ENCODE data around the gene NINJ2. TPM values are rescaled to one million over a fixed set of nuclear protein-coding genes. Genes with fewer than 3 reads are reported as not detected.

Gene NINJ2
- total and polyA plus RNA-seq, 10 of the 15 experiments (the other 5 are each of a cell fraction or from before 2014, with no cell fraction given), result 8.9 to 51.6 (median 21.3) TPM

DNA sequence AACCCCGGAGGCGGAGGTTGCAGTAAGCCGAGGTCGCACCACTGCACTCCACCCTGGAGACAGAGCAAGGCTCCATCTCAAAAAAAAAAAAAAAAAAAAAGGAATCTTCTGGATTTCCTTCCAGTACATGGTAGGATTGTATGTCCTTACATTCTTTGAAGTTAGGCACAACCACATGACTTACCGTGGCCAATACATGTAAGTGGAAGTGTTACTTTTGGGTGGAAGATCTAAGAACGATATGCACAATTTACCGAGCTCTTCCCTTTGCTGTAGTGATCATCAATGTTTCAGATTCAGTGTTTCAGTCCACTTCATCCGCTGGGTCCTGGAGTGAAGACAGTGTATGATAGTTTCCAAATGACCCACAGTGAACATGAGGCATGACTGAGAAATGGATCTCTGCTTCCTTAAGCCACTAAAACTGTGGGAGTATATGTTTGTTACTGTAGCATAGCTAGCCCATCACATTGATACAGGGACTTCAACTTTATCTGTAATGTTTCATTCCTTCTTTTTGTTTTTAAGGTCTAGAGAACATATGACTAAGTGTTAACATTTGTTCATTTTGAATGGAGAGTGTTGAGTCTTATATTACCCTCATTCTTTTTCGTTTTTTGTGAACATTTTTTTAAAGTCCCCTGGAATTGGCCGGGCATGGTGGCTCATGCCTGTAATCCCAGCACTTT is 18.5 kb upstream of the NINJ2 start:
- Histone ChIP-seq H3K9ac (ENCODE audit: control insufficient read depth, insufficient read depth, low read length) (no peak overlapping the region; the same call in 1 of the 2 replicates), H3K9me3 (replicated peaks; ENCODE audit: control insufficient read depth, insufficient read depth, low read length) (no peaks in the 10 kb centered on the region), H3K4me2 (ENCODE audit: control insufficient read depth, insufficient read depth) (peak overlapping the region; percentile 44), H3K27ac (ENCODE audit: control insufficient read depth, insufficient read depth) (peak overlapping the region; percentile 78), H3K4me3 (peak overlapping the region; percentile 29; the same call in 1 of the 2 replicates), H2AFZ (ENCODE audit: control insufficient read depth, low read depth, low read length) (peak overlapping the region; percentile 64), H4K20me1 (ENCODE audit: control insufficient read depth, insufficient read depth) (no peaks in the 10 kb centered on the region), H3K79me2 (ENCODE audit: control insufficient read depth, insufficient read depth, low read length) (no peaks in the 10 kb centered on the region; the same call in 1 of the 2 replicates), H3K27me3 (replicated peaks in 1 of 2; ENCODE audit: control insufficient read depth in 2 of 2, insufficient read depth in 2 of 2, low read length in 1 of 2) (no peaks in the 10 kb centered on the region), H3K4me1 (ENCODE audit: control insufficient read depth, insufficient read depth, low read length) (peaks cover 56% of the 10 kb centered on the region), H3K36me3 (ENCODE audit: control insufficient read depth in 2 of 2, insufficient read depth in 2 of 2, low read length in 1 of 2) (no peaks in the 10 kb centered on the region)
- FAIRE-seq, result no peak
- in situ Hi-C loops (cut with MboI), result no loop called here
- 39% methylated on average over 10 of the region's 10 CpGs for WGBS (ENCODE audit: insufficient coverage, insufficient replicate concordance, low lambda C conversion rate, missing lambda C conversion rate)
- ChIA-PET SMC1A (ENCODE audit: uncharacterized antibody, unreplicated experiment) (interaction anchor here (0.6 to 6.9 kb wide), 11 partner anchors 6 to 79 kb away, joined by 3 to 76 read pairs (median 5); partner anchors contain the start of gene WNK1), RAD21 (ENCODE audit: unreplicated experiment) (interaction anchor here (0.8 to 5.2 kb wide), 12 partner anchors 8 to 73 kb away, joined by 3 to 75 read pairs (median 4); partner anchors contain the start of gene WNK1), CTCF (interaction anchor here (0.6 to 6.1 kb wide), 4 partner anchors 45 to 259 kb away, joined by 3 to 38 read pairs (median 3); partner anchors contain the start of gene WNK1), POLR2A (interaction anchor here (0.6 to 1.4 kb wide), 8 partner anchors 9 to 70 kb away, joined by 3 to 7 read pairs (median 4); partner anchors contain the start of genes NINJ2 and WNK1)
- BruUV-seq (replicated peaks), result no TSS peak
- intact Hi-C loops (cut with micrococcal nuclease; ENCODE audit: unreplicated experiment), result no loop called here
- DNase-seq (ENCODE audit: low read depth, low spot score), result no peak
- peak; percentile 4 for ATAC-seq
- no peak for TF ChIP-seq SMAD1 (IDR thresholded peaks at IDR 0.05; ENCODE audit: low read depth, partially characterized antibody)
- TF ChIP-seq, protein P1, sequence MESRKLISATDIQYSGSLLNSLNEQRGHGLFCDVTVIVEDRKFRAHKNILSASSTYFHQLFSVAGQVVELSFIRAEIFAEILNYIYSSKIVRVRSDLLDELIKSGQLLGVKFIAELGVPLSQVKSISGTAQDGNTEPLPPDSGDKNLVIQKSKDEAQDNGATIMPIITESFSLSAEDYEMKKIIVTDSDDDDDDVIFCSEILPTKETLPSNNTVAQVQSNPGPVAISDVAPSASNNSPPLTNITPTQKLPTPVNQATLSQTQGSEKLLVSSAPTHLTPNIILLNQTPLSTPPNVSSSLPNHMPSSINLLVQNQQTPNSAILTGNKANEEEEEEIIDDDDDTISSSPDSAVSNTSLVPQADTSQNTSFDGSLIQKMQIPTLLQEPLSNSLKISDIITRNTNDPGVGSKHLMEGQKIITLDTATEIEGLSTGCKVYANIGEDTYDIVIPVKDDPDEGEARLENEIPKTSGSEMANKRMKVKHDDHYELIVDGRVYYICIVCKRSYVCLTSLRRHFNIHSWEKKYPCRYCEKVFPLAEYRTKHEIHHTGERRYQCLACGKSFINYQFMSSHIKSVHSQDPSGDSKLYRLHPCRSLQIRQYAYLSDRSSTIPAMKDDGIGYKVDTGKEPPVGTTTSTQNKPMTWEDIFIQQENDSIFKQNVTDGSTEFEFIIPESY (IDR thresholded peaks at IDR 0.05), result no peak
- no peak for TF ChIP-seq PML (IDR thresholded peaks at IDR 0.05; ENCODE audit: low read length)
- TF ChIP-seq CHD4 (IDR thresholded peaks at IDR 0.05), result no peak
- TF ChIP-seq TBL1XR1 (IDR thresholded peaks at IDR 0.05; ENCODE audit: low read depth, low read length), result no peak
- TF ChIP-seq YY1 (IDR thresholded peaks at IDR 0.05; ENCODE audit: low read depth, low read length), result no peak
- TF ChIP-seq, protein P2, sequence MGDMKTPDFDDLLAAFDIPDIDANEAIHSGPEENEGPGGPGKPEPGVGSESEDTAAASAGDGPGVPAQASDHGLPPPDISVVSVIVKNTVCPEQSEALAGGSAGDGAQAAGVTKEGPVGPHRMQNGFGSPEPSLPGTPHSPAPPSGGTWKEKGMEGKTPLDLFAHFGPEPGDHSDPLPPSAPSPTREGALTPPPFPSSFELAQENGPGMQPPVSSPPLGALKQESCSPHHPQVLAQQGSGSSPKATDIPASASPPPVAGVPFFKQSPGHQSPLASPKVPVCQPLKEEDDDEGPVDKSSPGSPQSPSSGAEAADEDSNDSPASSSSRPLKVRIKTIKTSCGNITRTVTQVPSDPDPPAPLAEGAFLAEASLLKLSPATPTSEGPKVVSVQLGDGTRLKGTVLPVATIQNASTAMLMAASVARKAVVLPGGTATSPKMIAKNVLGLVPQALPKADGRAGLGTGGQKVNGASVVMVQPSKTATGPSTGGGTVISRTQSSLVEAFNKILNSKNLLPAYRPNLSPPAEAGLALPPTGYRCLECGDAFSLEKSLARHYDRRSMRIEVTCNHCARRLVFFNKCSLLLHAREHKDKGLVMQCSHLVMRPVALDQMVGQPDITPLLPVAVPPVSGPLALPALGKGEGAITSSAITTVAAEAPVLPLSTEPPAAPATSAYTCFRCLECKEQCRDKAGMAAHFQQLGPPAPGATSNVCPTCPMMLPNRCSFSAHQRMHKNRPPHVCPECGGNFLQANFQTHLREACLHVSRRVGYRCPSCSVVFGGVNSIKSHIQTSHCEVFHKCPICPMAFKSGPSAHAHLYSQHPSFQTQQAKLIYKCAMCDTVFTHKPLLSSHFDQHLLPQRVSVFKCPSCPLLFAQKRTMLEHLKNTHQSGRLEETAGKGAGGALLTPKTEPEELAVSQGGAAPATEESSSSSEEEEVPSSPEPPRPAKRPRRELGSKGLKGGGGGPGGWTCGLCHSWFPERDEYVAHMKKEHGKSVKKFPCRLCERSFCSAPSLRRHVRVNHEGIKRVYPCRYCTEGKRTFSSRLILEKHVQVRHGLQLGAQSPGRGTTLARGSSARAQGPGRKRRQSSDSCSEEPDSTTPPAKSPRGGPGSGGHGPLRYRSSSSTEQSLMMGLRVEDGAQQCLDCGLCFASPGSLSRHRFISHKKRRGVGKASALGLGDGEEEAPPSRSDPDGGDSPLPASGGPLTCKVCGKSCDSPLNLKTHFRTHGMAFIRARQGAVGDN (IDR thresholded peaks at IDR 0.05), result 0 out of 2 replicates have a peak, but pooled peaks have one; percentile 32
- TF ChIP-seq, protein P3, sequence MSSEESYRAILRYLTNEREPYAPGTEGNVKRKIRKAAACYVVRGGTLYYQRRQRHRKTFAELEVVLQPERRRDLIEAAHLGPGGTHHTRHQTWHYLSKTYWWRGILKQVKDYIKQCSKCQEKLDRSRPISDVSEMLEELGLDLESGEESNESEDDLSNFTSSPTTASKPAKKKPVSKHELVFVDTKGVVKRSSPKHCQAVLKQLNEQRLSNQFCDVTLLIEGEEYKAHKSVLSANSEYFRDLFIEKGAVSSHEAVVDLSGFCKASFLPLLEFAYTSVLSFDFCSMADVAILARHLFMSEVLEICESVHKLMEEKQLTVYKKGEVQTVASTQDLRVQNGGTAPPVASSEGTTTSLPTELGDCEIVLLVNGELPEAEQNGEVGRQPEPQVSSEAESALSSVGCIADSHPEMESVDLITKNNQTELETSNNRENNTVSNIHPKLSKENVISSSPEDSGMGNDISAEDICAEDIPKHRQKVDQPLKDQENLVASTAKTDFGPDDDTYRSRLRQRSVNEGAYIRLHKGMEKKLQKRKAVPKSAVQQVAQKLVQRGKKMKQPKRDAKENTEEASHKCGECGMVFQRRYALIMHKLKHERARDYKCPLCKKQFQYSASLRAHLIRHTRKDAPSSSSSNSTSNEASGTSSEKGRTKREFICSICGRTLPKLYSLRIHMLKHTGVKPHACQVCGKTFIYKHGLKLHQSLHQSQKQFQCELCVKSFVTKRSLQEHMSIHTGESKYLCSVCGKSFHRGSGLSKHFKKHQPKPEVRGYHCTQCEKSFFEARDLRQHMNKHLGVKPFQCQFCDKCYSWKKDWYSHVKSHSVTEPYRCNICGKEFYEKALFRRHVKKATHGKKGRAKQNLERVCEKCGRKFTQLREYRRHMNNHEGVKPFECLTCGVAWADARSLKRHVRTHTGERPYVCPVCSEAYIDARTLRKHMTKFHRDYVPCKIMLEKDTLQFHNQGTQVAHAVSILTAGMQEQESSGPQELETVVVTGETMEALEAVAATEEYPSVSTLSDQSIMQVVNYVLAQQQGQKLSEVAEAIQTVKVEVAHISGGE (CRISPR knock-in tag; IDR thresholded peaks at IDR 0.05), result no peak
- TF ChIP-seq SMC3 (IDR thresholded peaks at IDR 0.05; ENCODE audit: borderline replicate concordance, low read length), result no peak
- TF ChIP-seq GATAD2B (conservative IDR thresholded peaks at IDR 0.05; ENCODE audit: low read depth), result no peak
- no peak for TF ChIP-seq RB1 (IDR thresholded peaks at IDR 0.05; ENCODE audit: borderline replicate concordance)
- TF ChIP-seq JUNB (IDR thresholded peaks at IDR 0.05), result peak; percentile 26; the same call in 1 of the 2 replicates
- TF ChIP-seq GABPA (IDR thresholded peaks at IDR 0.05; ENCODE audit: low read depth), result no peak
- no peak for TF ChIP-seq NR2C1 (IDR thresholded peaks at IDR 0.05)
- no peak for TF ChIP-seq STAT1 (conservative IDR thresholded peaks at IDR 0.05)

All from GM12878 (cell line).